ENCODE results near the gene DMD. TPM values are rescaled to one million over a fixed set of nuclear protein-coding genes. Genes with fewer than 3 reads are reported as not detected.

The DMD gene
- total and polyA plus RNA-seq, 2 of the 13 experiments (the other 11 are each of a cell fraction or from before 2014, with no cell fraction given), result 17.6 to 25.9 TPM

GRCh38 chrX:32571579-32571978 lies 639.8 kb downstream of the DMD start:
- Histone ChIP-seq H3K9ac (ENCODE audit: insufficient read depth, low read depth, low read length) (no peak overlapping the region), H3K4me2 (ENCODE audit: low read depth, low read length) (no peak overlapping the region), H4K20me1 (ENCODE audit: insufficient read depth, low read length) (no peaks in the 10 kb centered on the region), H3K9me3 (ENCODE audit: low read length) (no peaks in the 10 kb centered on the region), H3K36me3 (replicated peaks in 1 of 2; ENCODE audit: control insufficient read depth in 1 of 2, insufficient read depth in 2 of 2, low read length in 2 of 2) (no peaks in the 10 kb centered on the region), H3K4me3 (replicated peaks in 1 of 3; ENCODE audit: insufficient read depth in 1 of 3, low read depth in 2 of 3, low read length in 3 of 3) (no peak overlapping the region), H3K4me1 (ENCODE audit: insufficient read depth, low read length) (no peaks in the 10 kb centered on the region), H3K79me2 (ENCODE audit: insufficient read depth, low read length) (no peaks in the 10 kb centered on the region), H3K27me3 (ENCODE audit: control insufficient read depth in 1 of 2, insufficient read depth in 2 of 2, low read length in 2 of 2) (no peaks in the 10 kb centered on the region), H2AFZ (ENCODE audit: low read length) (no peak overlapping the region), H3K27ac (ENCODE audit: extremely low read length, insufficient read depth, low read length) (no peak overlapping the region)
- FAIRE-seq (no peak), DNase-seq (ENCODE audit: low spot score) (no peak), ATAC-seq (no peak)
- in situ Hi-C loops (cut with HindIII; ENCODE audit: extremely low pct_ligation_motif_present, low pct_unique_long_range_greater_than_20kb) (no loop called here), intact Hi-C loops (cut with micrococcal nuclease; ENCODE audit: unreplicated experiment) (no loop called here)
- ChIA-PET POLR2A (no interaction called here), CTCF (ENCODE audit: low intra/inter-chr PET ratio, low total read pairs) (no interaction called here)
- no peak for TF ChIP-seq DNMT1 (CRISPR knock-in tag; IDR thresholded peaks at IDR 0.05)
- no peak for TF ChIP-seq DDIT3 (CRISPR knock-in tag; IDR thresholded peaks at IDR 0.05)
- TF ChIP-seq ZNF24 (IDR thresholded peaks at IDR 0.05), result no peak
- TF ChIP-seq ZNF530 (CRISPR knock-in tag; IDR thresholded peaks at IDR 0.05; ENCODE audit: low read depth), result no peak
- no peak for TF ChIP-seq ZNF615 (CRISPR knock-in tag; IDR thresholded peaks at IDR 0.05; ENCODE audit: borderline replicate concordance)
- TF ChIP-seq ZNF160 (CRISPR knock-in tag; IDR thresholded peaks at IDR 0.05), result no peak
- no peak for TF ChIP-seq ZFP41 (CRISPR knock-in tag; IDR thresholded peaks at IDR 0.05; ENCODE audit: borderline replicate concordance)
- no peak for TF ChIP-seq IKZF4 (CRISPR knock-in tag; IDR thresholded peaks at IDR 0.05; ENCODE audit: borderline replicate concordance, low read depth, not compliant biosample characterization)
- no peak for TF ChIP-seq ATRX (CRISPR knock-in tag; IDR thresholded peaks at IDR 0.05; ENCODE audit: borderline replicate concordance)
- no peak for TF ChIP-seq PBX2 (CRISPR knock-in tag; IDR thresholded peaks at IDR 0.05)
- no peak for TF ChIP-seq ZNF180 (CRISPR knock-in tag; IDR thresholded peaks at IDR 0.05; ENCODE audit: borderline replicate concordance, low read depth)
- TF ChIP-seq SALL2 (CRISPR knock-in tag; IDR thresholded peaks at IDR 0.05), result no peak
- no peak for TF ChIP-seq ZNF781 (CRISPR knock-in tag; IDR thresholded peaks at IDR 0.05; ENCODE audit: borderline replicate concordance, not compliant biosample characterization)
- no peak for TF ChIP-seq ZXDC (CRISPR knock-in tag; IDR thresholded peaks at IDR 0.05)
- TF ChIP-seq ZNF503 (CRISPR knock-in tag; IDR thresholded peaks at IDR 0.05), result no peak
- no peak for TF ChIP-seq MXI1 (IDR thresholded peaks at IDR 0.05; ENCODE audit: borderline replicate concordance, low read depth, low read length)
- no peak for TF ChIP-seq ZNF570 (CRISPR knock-in tag; IDR thresholded peaks at IDR 0.05; ENCODE audit: borderline replicate concordance)
- no peak for TF ChIP-seq EP300 (IDR thresholded peaks at IDR 0.05; ENCODE audit: low read depth in 2 of 2, low read length in 2 of 2)
- TF ChIP-seq EP300 (CRISPR knock-in tag; IDR thresholded peaks at IDR 0.05; ENCODE audit: borderline replicate concordance), result no peak
- no TSS peak for BruUV-seq (replicated peaks)
- WGBS (ENCODE audit: low lambda C conversion rate), result 2% methylated on average over 2 of the region's 2 CpGs

Data from HepG2 (cell line).